Mucosa of rectum (tissue), 2 donors: ENCODE data around the gene NKAPL.

Experiments used
- H3K27ac ChIP-seq, 2 donors: one replicate each; pipeline ENCODE4 v1.7.0; 2013; ENCODE audit warnings: inconsistent platforms in 2 of 2, low read depth in 2 of 2, low read length in 2 of 2
- H3K27me3 ChIP-seq, 2 donors: one replicate each; pipeline ENCODE4 v1.7.0; 2013; ENCODE audit warnings: low read length in 2 of 2; ENCODE audit not compliant: control insufficient read depth in 2 of 2, insufficient read depth in 2 of 2
- H3K36me3 ChIP-seq, 2 donors: one replicate each; pipeline ENCODE4 v1.7.0; 2013; ENCODE audit warnings: low read length in 2 of 2; ENCODE audit not compliant: control insufficient read depth in 2 of 2, insufficient read depth in 2 of 2
- H3K4me1 ChIP-seq, 2 donors: one replicate each; pipeline ENCODE4 v1.7.0; 2013; ENCODE audit warnings: low read length in 2 of 2, mild to moderate bottlenecking in 1 of 2; ENCODE audit not compliant: control insufficient read depth in 2 of 2, insufficient read depth in 2 of 2
- H3K4me3 ChIP-seq, 2 donors: one replicate each; pipeline ENCODE4 v1.7.0; 2013; ENCODE audit warnings: low read length in 2 of 2
- H3K9ac ChIP-seq, 2 donors: one replicate each; pipeline ENCODE4 v1.7.0; 2013; ENCODE audit warnings: low read length in 2 of 2, low read depth in 1 of 2, mild to moderate bottlenecking in 1 of 2
- H3K9me3 ChIP-seq, 2 donors: one replicate each; pipeline ENCODE4 v1.7.0; 2013; ENCODE audit warnings: low read length in 2 of 2; ENCODE audit not compliant: control insufficient read depth in 2 of 2
- donor health status: healthy.
- donor health status: Normal muscosa, but diverticular disease.

NKAPL gene

DNA sequence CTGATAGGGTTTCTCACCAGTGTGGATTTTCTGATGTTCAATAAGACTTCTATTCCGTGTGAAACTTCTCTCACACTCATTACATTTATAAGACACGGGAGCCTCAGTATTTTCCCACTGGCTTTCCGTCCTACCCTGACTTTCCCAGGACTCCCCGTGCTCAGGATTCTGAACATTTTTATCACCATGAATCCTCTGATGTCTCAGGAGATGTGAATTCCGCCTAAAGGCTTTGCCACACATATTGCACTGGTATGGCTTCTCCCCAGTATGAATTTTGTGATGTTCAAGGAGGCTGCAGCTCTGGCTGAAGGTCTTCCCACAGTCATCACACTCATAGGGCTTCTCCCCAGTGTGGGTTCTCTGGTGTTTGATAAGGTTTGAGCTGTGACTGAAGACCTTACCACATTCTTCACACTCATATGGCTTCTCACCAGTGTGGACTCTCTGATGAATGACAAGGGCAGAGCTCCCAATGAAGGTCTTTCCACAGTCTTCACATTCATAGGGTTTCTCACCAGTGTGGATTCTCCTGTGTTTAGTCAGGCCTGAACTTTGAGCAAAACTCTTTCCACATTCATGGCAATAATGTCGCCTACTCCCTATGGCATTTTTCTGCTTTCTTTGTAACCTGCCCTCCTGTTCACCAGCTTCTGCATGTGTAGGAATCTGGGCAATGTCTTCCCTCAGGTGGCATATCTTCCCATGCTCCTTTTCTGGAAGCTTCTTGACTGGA, 13.7 kb upstream of the NKAPL start:
- Histone ChIP-seq H3K4me1 (no peaks in the 10 kb centered on the region), H3K9me3 (no peaks in the 10 kb centered on the region), H3K27ac (no peak overlapping the region), H3K9ac (no peak overlapping the region), H3K4me3 (no peak overlapping the region), H3K36me3 (peaks cover 15 to 37% of the 10 kb centered on the region in 2 donors), H3K27me3 (no peaks in the 10 kb centered on the region)

DNA sequence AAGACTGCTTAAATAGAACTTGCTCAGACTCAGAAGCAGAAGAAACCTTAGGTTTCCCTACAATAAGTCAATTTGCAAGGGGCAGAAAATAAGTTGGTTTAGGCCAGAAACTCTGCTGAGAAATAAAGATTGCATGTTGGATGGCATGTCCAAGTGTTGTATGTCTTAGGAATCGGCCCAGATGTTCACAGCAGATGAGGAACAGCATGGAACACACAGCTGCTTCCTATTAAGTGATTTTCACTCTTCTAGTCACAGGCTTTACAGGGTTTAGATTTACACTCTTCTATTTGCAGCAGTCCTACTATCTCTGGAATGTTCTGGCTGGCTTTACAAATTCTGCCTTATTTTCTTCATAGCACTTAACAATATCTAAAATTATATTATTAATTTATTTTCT, 10.2 kb upstream of the NKAPL start:
- peaks cover 3 to 11% of the 10 kb centered on the region in 2 donors for H3K4me1 ChIP-seq
- peaks cover 15 to 37% of the 10 kb centered on the region in 2 donors for H3K36me3 ChIP-seq
- H3K4me3 ChIP-seq: no peak overlapping the region
- no peaks in the 10 kb centered on the region for H3K27me3 ChIP-seq
- H3K27ac ChIP-seq: no peak overlapping the region
- no peaks in the 10 kb centered on the region for H3K9me3 ChIP-seq
- no peak overlapping the region for H3K9ac ChIP-seq

DNA sequence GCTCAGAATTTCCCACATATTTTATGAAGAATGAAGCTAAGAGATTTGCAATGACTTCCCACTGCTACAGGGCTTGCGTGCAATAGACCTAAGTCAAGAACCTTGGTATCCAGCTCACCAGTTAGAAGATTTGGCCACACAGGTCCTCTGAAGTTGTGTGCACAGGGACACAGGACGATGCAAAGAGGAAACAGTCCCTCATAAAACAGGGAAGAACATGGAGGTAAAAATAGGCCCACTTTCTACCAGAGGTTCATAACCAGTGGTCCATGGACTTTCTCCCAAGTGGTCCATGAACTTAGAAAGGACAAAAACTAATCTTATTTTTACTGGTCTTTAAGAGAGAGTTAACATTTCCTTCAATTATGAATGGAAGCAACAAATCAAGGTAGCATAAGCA, 8.3 kb upstream of the NKAPL start:
- Histone ChIP-seq H3K27me3 (no peaks in the 10 kb centered on the region), H3K4me3 (peak overlapping the region in 1 of 2 donors; percentile 88), H3K4me1 (peaks cover 3 to 11% of the 10 kb centered on the region in 2 donors), H3K36me3 (peaks cover 12 to 21% of the 10 kb centered on the region in 2 donors), H3K9ac (no peak overlapping the region), H3K27ac (no peak overlapping the region), H3K9me3 (no peaks in the 10 kb centered on the region)

DNA sequence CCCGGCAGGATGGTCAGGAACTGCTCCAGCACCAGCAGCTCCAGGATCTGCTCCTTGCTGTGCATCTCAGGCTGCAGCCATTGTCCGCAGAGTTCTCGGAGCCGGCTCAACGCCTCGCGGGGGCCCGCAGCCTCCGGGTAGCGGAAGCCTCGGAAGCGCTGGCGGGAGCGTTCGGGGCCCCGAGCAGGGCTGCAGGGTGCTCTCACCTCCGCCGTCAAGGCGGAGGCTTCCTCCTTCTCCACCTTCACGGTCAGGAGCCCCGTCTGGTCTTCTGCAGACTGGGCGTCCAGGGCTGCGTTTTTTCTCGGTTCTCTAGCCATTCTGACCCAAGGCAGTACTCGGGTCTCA, 7.5 kb upstream of the NKAPL start:
- Histone ChIP-seq H3K36me3 (peaks cover 3 to 13% of the 10 kb centered on the region in 2 donors), H3K9me3 (no peaks in the 10 kb centered on the region), H3K9ac (peak overlapping the region; percentile 55 to 82), H3K4me1 (peaks cover 3 to 11% of the 10 kb centered on the region in 2 donors), H3K4me3 (peak overlapping the region; percentile 84 to 88), H3K27me3 (no peaks in the 10 kb centered on the region), H3K27ac (peak overlapping the region in 1 of 2 donors; percentile 25)

DNA sequence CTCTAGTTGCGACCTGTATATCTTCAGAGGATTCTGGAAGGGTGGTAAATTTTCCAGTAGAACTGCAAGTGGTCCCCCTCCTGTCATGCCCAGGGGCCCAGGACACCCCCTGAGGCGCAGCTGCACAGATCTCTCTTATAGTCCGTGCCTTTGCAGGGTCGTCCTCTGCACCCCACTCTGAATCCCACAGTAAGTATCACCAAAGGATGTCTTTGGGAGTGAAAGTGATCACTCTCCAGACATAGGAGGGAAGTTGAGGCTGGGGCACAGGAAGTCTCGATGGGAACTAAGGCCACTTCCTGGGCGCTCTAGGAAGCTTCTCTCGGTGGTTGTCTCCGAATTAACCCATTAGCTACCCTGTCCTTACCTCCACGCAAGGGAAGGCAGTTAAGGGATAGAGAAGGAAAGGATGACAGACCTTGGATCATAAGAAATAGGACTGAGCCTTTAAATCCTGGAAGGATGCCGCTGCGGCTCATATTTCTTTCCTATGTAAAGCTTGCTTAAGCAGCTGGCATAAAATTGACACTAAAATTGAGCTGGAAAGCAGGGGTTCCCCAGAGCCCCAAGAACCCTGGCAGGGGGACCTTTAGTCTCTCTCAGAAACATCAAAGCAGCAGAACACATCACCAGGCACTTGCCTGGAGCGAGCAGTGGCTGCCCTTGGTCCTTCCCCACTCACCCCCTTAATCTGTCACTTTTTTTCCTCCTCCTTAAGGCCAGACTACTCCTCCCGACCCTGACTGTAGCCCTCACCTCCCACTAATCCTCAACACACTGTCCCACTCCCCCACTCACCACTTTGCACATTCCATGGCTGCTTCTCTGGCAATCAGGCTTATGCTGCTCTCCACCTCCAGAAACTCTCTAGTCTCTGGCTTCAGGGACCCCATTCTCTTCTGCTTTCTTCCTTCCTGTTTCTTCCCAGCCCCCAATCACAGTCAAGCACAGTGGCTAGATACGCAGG, 6.8 kb upstream of the NKAPL start, which contains the start of gene ZKSCAN4:
Gene ZKSCAN4, minus strand, starts transcription at position 261 of the 967 bp plus-strand sequence. CDS start 289 bp downstream, outside the sequence.
- Histone ChIP-seq H3K27me3 (no peaks in the 10 kb centered on the region), H3K36me3 (peaks cover 0 to 8% of the 10 kb centered on the region in 2 donors), H3K4me1 (peaks cover 3 to 11% of the 10 kb centered on the region in 2 donors), H3K27ac (peak within 1 kb of the TSS; percentile 24 to 25), H3K9ac (peak within 1 kb of the TSS; percentile 55 to 82), H3K4me3 (peak within 1 kb of the TSS; percentile 84 to 88), H3K9me3 (no peaks in the 10 kb centered on the region)

DNA sequence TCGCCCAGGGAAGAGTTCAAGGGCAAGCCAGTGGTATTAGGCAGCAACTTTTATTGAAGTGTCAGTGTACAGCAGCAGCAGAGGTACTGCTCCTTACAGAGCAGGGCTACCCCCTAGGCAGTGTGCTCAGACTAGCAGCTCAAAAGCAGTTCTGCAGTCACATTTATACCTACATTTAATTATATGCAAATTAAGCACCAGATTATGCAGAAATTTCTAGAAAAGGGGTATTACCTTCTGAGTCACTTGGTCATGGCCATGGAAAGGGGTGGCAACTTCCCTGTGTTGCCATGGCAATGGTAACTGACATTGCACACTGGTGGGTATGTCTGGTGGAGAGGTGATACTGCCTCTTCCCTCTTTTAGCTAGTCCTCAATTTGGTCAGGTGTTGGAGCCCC, 5.0 kb upstream of the NKAPL start:
- H3K4me3 ChIP-seq: no peak overlapping the region
- H3K4me1 ChIP-seq: peaks cover 3 to 11% of the 10 kb centered on the region in 2 donors
- H3K27ac ChIP-seq: no peak overlapping the region
- H3K27me3 ChIP-seq: peaks cover 0 to 2% of the 10 kb centered on the region in 2 donors
- H3K9ac ChIP-seq: no peak overlapping the region
- no peaks in the 10 kb centered on the region for H3K9me3 ChIP-seq
- no peaks in the 10 kb centered on the region for H3K36me3 ChIP-seq

DNA sequence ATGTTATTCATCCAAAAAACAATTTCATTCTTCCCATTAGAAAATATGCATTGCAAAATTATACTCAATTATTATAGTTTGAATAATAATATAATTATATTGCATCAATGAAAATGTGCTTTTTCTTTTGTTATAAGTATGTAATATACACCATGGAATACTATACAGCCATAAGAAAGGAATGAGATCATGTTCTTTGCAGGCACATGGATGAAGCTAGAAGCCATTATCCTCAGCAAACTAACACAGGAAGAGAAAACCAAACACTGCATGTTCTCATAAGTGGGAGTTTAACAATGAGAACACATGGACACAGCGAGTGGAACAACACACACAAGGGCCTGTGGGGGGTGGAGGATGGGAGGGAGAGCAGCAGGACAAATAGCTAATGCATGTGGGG, 2.1 kb upstream of the NKAPL start:
- Histone ChIP-seq H3K36me3 (no peaks in the 10 kb centered on the region), H3K4me3 (no peak overlapping the region), H3K9ac (no peak overlapping the region), H3K27me3 (peaks cover 0 to 2% of the 10 kb centered on the region in 2 donors), H3K4me1 (peaks cover 3 to 6% of the 10 kb centered on the region in 2 donors), H3K9me3 (no peaks in the 10 kb centered on the region), H3K27ac (no peak overlapping the region)

DNA sequence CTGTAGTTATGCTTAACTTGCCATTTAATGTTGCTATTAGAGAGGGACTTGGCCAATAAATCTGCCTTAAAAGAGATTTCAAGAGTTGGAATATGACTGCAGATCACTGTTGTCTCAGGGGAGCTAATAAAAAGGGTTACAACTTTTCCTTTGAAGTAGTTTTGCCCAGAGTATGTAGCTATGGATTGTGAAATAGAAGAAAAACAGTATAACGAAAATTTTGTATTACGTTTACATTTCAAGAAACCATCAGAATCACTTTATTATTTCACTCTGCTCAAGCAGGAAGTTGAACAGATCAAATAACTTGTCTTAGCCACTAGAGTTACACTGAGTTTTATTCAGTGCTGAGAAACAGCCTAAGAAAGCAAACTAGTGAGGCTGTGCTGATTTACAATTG, 4.8 kb downstream of the NKAPL start:
- Histone ChIP-seq H3K36me3 (no peaks in the 10 kb centered on the region), H3K9me3 (no peaks in the 10 kb centered on the region), H3K9ac (no peak overlapping the region), H3K4me3 (no peak overlapping the region), H3K4me1 (peaks cover 0 to 9% of the 10 kb centered on the region in 2 donors), H3K27me3 (peaks cover 0 to under 1% of the 10 kb centered on the region in 2 donors), H3K27ac (no peak overlapping the region)

DNA sequence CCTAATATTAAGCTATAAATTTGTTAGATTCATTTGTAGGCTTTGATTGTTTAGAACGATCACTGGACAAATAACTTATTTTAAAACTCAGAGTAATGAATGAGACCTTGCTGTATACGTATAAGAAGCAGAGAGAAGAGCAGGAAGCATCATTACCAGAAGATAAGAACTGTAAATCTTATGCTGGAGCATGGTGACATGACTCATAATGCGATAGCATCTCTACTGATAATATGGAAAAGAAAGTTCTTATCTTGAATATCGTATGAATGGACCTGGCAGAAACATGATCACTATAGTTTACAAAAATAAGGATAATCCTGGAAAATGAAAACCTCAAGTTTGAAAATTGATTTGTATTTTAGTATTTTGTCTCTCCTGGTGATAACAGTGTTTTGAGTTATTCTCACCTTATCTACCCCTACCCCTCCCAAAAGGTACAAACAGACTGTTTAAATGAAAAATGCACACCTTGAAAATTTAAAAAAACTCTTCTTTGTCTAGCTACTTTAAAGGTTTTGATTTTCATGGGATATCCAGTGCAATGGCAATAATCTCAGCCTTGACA, 5.8 kb downstream of the NKAPL start:
- H3K9ac ChIP-seq: no peak overlapping the region
- H3K27me3 ChIP-seq: no peaks in the 10 kb centered on the region
- H3K27ac ChIP-seq: no peak overlapping the region
- H3K4me1 ChIP-seq: peaks cover 0 to 9% of the 10 kb centered on the region in 2 donors
- H3K36me3 ChIP-seq: no peaks in the 10 kb centered on the region
- no peaks in the 10 kb centered on the region for H3K9me3 ChIP-seq
- H3K4me3 ChIP-seq: no peak overlapping the region
